Activated CD8-positive, alpha-beta memory T cell treated with anti-CD3 and anti-CD28 coated beads, Interleukin-2, amount 50 U/mL, for 1 hour (primary cell): ENCODE measurements around the gene PCDHA8.
"Not testable (repeated sequence)": the region's sequence is repeated elsewhere in the genome, so short reads cannot be mapped to it uniquely, and the experiment has no call there.

ENCODE experiments used
- DNase-seq: peaks from one replicate; pipeline ENCODE4 v3.0.0-alpha.2; 2020; ENCODE audit errors: extremely low read depth

The PCDHA8 gene

GRCh38 chr5:140827704-140828361 lies 13.2 kb upstream of the PCDHA8 start, which contains the start of gene PCDHA6:
Gene PCDHA6 (plus strand): TSS chr5:140827960. CDS start chr5:140828092, 132 bp downstream.
- no peak for DNase-seq

- DNase-seq, result no peak
Measured at GRCh38 chr5:140828362-140828737, 12.6 kb upstream of the PCDHA8 start.

- DNase-seq, result not testable (repeated sequence)
Measured at GRCh38 chr5:140829511-140830501, 11.2 kb upstream of the PCDHA8 start.

- no peak for DNase-seq
Measured at GRCh38 chr5:140833993-140834392, 7.0 kb upstream of the PCDHA8 start, which contains the start of gene PCDHA7. Gene PCDHA7 (plus strand): TSS chr5:140834269. CDS start chr5:140834384, 115 bp downstream.

GRCh38 chr5:140834439-140835008 lies 6.5 kb upstream of the PCDHA8 start:
- DNase-seq, result not testable (repeated sequence)

- DNase-seq, result no peak
Measured at GRCh38 chr5:140835622-140836510, 5.1 kb upstream of the PCDHA8 start.

- DNase-seq, result no peak
Measured at GRCh38 chr5:140842798-140843733, 2.1 kb downstream of the PCDHA8 start.

GRCh38 chr5:140848139-140849102 lies 7.4 kb downstream of the PCDHA8 start, which contains the start of gene PCDHA9:
Gene PCDHA9 (plus strand): TSS chr5:140848382. CDS start chr5:140848496, 114 bp downstream.
- not testable (repeated sequence) for DNase-seq

GRCh38 chr5:140849831-140850634 lies 9.0 kb downstream of the PCDHA8 start:
- not testable (repeated sequence) for DNase-seq

- no peak for DNase-seq
Measured at GRCh38 chr5:140855772-140856674, 15.0 kb downstream of the PCDHA8 start, which contains the start of gene PCDHA10. Gene PCDHA10 (plus strand): TSS chr5:140855897. CDS start chr5:140856049, 152 bp downstream.

GRCh38 chr5:140857177-140857986 lies 16.4 kb downstream of the PCDHA8 start:
- no peak for DNase-seq

- no peak for DNase-seq
Measured at GRCh38 chr5:140857987-140858240, 16.9 kb downstream of the PCDHA8 start.

GRCh38 chr5:140862441-140863295 lies 21.7 kb downstream of the PCDHA8 start:
- no peak for DNase-seq

GRCh38 chr5:140868721-140869554 lies 28.0 kb downstream of the PCDHA8 start, which contains the start of gene PCDHA11:
Gene PCDHA11 (plus strand): TSS chr5:140868957. CDS start chr5:140869104, 147 bp downstream.
- no peak for DNase-seq
